ENCODE measurements around the gene SLC17A9. TPM values are rescaled to one million over a fixed set of nuclear protein-coding genes. Genes with fewer than 3 reads are reported as not detected.
A peak's percentile ranks its signal among the peaks of the same experiment; 100 is the strongest.

SLC17A9 gene
- total and polyA plus RNA-seq, 2 experiments from 2014 or later: 32.0 to 39.3 TPM

DNA sequence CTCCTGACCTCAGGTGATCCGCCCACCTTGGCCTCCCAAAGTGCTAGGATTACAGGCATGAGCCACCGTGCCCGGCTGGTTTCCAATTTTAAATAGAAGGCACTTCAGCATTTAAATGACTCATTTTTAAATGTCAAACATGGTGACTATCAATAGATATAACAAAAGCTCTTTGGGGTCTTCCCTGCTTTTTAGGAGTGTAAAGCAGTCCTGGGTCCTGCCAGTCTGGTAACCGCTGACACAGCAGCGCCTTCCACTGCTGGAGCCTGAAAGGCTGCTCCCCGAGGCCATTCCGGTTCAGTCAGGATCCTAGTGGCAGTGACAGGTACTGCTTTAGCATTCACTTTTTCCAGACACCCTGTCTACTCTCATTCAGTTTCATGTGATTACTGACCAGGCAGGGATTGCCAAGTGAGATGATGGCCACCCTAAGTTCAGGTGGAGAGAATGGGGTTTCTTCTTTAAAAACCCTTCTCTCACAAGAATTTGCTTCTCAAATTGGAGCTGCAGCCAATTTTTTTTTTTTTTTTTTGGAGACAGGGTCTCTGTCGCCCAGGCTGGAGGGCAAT lies 31.3 kb upstream of the SLC17A9 start:
- DNase-seq (ENCODE audit: low spot score) (peak; percentile 90), ATAC-seq (peak; percentile 78)
- peaks cover 15% of the 10 kb centered on the region for H3K27me3 Mint-ChIP-seq (ENCODE audit: insufficient read depth, low read depth, poor library complexity)

GRCh38 chr20:62922451-62922921 lies 30.0 kb upstream of the SLC17A9 start:
- peaks cover 65% of the 10 kb centered on the region for H3K4me1 Mint-ChIP-seq
- H3K36me3 ChIP-seq (ENCODE audit: insufficient read depth): peaks cover 2% of the 10 kb centered on the region; the same call in 1 of the 2 replicates
- H2AFZ ChIP-seq: no peak overlapping the region
- peaks cover 11% of the 10 kb centered on the region; the same call in 2 of the 3 replicates for H3K36me3 Mint-ChIP-seq (ENCODE audit: low read depth)
- no peaks in the 10 kb centered on the region for H3K9me2 ChIP-seq (ENCODE audit: insufficient read depth)
- H3K27ac Mint-ChIP-seq: peak overlapping the region; percentile 35
- peaks cover 21% of the 10 kb centered on the region for H3K27me3 Mint-ChIP-seq (ENCODE audit: insufficient read depth, low read depth, poor library complexity)
- DNase-seq (ENCODE audit: low spot score) (no peak), ATAC-seq (no peak)
- no peaks in the 10 kb centered on the region; the same call in 2 of the 3 replicates for H3K9me3 Mint-ChIP-seq
- H3K4me3 Mint-ChIP-seq: peak overlapping the region; percentile 16; the same call in 1 of the 3 replicates
- H3K4me3 ChIP-seq: peak overlapping the region; percentile 95
- peaks cover 98% of the 10 kb centered on the region for H3K79me2 ChIP-seq (replicated peaks; ENCODE audit: insufficient read depth)
- H4K20me1 ChIP-seq (replicated peaks; ENCODE audit: insufficient read depth): peaks cover 72% of the 10 kb centered on the region
- peaks cover 78% of the 10 kb centered on the region for H3K4me1 ChIP-seq (ENCODE audit: insufficient read depth)
- H3F3A ChIP-seq (replicated peaks; ENCODE audit: low read depth): peaks cover 51% of the 10 kb centered on the region
- peak overlapping the region; percentile 57; the same call in 1 of the 2 replicates for H3K27ac ChIP-seq (ENCODE audit: low read depth)
- peak overlapping the region; percentile 97 for H3K4me2 ChIP-seq
- no peaks in the 10 kb centered on the region for H3K27me3 ChIP-seq (ENCODE audit: insufficient read depth)
- TF ChIP-seq POLR2AphosphoS5 (IDR thresholded peaks at IDR 0.05; ENCODE audit: low read depth) (no peak), ZNF114 (CRISPR knock-in tag; IDR thresholded peaks at IDR 0.05) (no peak), ZNF331 (CRISPR knock-in tag; IDR thresholded peaks at IDR 0.05; ENCODE audit: low read depth) (no peak), CREB1 (CRISPR knock-in tag; IDR thresholded peaks at IDR 0.05; ENCODE audit: low read depth) (no peak), EZH2 (IDR thresholded peaks at IDR 0.05; ENCODE audit: low read depth, unreplicated experiment) (no peak)
- TF ChIP-seq, protein P1, sequence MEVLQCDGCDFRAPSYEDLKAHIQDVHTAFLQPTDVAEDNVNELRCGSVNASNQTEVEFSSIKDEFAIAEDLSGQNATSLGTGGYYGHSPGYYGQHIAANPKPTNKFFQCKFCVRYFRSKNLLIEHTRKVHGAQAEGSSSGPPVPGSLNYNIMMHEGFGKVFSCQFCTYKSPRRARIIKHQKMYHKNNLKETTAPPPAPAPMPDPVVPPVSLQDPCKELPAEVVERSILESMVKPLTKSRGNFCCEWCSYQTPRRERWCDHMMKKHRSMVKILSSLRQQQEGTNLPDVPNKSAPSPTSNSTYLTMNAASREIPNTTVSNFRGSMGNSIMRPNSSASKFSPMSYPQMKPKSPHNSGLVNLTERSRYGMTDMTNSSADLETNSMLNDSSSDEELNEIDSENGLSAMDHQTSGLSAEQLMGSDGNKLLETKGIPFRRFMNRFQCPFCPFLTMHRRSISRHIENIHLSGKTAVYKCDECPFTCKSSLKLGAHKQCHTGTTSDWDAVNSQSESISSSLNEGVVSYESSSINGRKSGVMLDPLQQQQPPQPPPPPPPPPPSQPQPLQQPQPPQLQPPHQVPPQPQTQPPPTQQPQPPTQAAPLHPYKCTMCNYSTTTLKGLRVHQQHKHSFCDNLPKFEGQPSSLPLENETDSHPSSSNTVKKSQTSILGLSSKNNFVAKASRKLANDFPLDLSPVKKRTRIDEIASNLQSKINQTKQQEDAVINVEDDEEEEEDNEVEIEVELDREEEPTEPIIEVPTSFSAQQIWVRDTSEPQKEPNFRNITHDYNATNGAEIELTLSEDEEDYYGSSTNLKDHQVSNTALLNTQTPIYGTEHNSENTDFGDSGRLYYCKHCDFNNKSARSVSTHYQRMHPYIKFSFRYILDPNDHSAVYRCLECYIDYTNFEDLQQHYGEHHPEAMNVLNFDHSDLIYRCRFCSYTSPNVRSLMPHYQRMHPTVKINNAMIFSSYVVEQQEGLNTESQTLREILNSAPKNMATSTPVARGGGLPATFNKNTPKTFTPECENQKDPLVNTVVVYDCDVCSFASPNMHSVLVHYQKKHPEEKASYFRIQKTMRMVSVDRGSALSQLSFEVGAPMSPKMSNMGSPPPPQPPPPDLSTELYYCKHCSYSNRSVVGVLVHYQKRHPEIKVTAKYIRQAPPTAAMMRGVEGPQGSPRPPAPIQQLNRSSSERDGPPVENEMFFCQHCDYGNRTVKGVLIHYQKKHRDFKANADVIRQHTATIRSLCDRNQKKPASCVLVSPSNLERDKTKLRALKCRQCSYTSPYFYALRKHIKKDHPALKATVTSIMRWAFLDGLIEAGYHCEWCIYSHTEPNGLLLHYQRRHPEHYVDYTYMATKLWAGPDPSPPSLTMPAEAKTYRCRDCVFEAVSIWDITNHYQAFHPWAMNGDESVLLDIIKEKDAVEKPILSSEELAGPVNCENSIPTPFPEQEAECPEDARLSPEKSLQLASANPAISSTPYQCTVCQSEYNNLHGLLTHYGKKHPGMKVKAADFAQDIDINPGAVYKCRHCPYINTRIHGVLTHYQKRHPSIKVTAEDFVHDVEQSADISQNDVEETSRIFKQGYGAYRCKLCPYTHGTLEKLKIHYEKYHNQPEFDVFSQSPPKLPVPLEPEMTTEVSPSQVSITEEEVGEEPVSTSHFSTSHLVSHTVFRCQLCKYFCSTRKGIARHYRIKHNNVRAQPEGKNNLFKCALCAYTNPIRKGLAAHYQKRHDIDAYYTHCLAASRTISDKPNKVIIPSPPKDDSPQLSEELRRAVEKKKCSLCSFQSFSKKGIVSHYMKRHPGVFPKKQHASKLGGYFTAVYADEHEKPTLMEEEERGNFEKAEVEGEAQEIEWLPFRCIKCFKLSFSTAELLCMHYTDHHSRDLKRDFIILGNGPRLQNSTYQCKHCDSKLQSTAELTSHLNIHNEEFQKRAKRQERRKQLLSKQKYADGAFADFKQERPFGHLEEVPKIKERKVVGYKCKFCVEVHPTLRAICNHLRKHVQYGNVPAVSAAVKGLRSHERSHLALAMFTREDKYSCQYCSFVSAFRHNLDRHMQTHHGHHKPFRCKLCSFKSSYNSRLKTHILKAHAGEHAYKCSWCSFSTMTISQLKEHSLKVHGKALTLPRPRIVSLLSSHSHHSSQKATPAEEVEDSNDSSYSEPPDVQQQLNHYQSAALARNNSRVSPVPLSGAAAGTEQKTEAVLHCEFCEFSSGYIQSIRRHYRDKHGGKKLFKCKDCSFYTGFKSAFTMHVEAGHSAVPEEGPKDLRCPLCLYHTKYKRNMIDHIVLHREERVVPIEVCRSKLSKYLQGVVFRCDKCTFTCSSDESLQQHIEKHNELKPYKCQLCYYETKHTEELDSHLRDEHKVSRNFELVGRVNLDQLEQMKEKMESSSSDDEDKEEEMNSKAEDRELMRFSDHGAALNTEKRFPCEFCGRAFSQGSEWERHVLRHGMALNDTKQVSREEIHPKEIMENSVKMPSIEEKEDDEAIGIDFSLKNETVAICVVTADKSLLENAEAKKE (CRISPR knock-in tag; IDR thresholded peaks at IDR 0.05): no peak

More for the DNA sequence above, 31.3 kb upstream of the SLC17A9 start:
- Histone ChIP-seq H3K27ac (ENCODE audit: low read depth) (no peak overlapping the region), H3K27me3 (ENCODE audit: insufficient read depth) (no peaks in the 10 kb centered on the region), H3K9me2 (ENCODE audit: insufficient read depth) (no peaks in the 10 kb centered on the region), H3F3A (replicated peaks; ENCODE audit: low read depth) (peaks cover 44% of the 10 kb centered on the region), H3K4me2 (peak overlapping the region; percentile 77), H3K4me3 (peak overlapping the region; percentile 18), H3K79me2 (replicated peaks; ENCODE audit: insufficient read depth) (peaks cover 98% of the 10 kb centered on the region), H2AFZ (no peak overlapping the region), H4K20me1 (replicated peaks; ENCODE audit: insufficient read depth) (peaks cover 84% of the 10 kb centered on the region), H3K36me3 (ENCODE audit: insufficient read depth) (peaks cover 2% of the 10 kb centered on the region; the same call in 1 of the 2 replicates), H3K4me1 (ENCODE audit: insufficient read depth) (peaks cover 88% of the 10 kb centered on the region)
- peaks cover 8% of the 10 kb centered on the region; the same call in 2 of the 3 replicates for H3K36me3 Mint-ChIP-seq (ENCODE audit: low read depth)
- peaks cover 73% of the 10 kb centered on the region for H3K4me1 Mint-ChIP-seq
- no peaks in the 10 kb centered on the region for H3K9me3 Mint-ChIP-seq
- TF ChIP-seq ZNF114 (CRISPR knock-in tag; IDR thresholded peaks at IDR 0.05) (no peak), CTCF (conservative IDR thresholded peaks at IDR 0.05; ENCODE audit: low read depth in 2 of 2) (peak; percentile 50 to 58)
- H3K27ac Mint-ChIP-seq: 0 out of 2 replicates have a peak overlapping the region, but pooled peaks have one; percentile 16
- H3K4me3 Mint-ChIP-seq: peak overlapping the region; percentile 35
